A673 (cell line): ENCODE data around the gene EXPH5. TPM values are rescaled to one million over a fixed set of nuclear protein-coding genes. Genes with fewer than 3 reads are reported as not detected.

Source experiments
- BruUV-seq: library from RNA; stranded (reverse); fragments of 400-500 nt; replicated peaks from 2 replicates; lab custom pipeline; 2021; lab: Mats Ljungman, UMichigan
- CTCF ChIA-PET: fragments of 300-600 bp; sonication (Branson Sonifier 250); formaldehyde crosslinking; loops from one replicate; lab custom pipeline; 2022; ENCODE audit warnings: antibody characterized with exemption; lab: Charles Lee
- POLR2A ChIA-PET: fragments of 300-600 bp; sonication (Branson Sonifier 250); formaldehyde crosslinking; loops from one replicate; lab custom pipeline; 2022; ENCODE audit warnings: antibody characterized with exemption; ENCODE audit not compliant: low non-redundant PET; lab: Charles Lee
- DNase-seq: peaks from one replicate; pipeline ENCODE4 v3.0.0-alpha.2; 2015; ENCODE audit warnings: low spot score
- H3K27ac ChIP-seq: fragments of 200-600 bp; sonication (generic); 2 replicates; pipeline ENCODE4 v1.5.1; 2016; ENCODE audit warnings: mixed run types, low read depth, mild to moderate bottlenecking, mixed read lengths, antibody characterized with exemption, low read length; ENCODE audit not compliant: poor library complexity, severe bottlenecking
- H3K27me3 ChIP-seq: fragments of 200-600 bp; sonication (generic); replicated peaks from 2 replicates; pipeline ENCODE4 v1.6.1; 2017; ENCODE audit warnings: mixed run types, low read depth, mild to moderate bottlenecking, mixed read lengths, antibody characterized with exemption, low read length; ENCODE audit not compliant: insufficient read depth, poor library complexity
- H3K36me3 ChIP-seq: fragments of 200-600 bp; sonication (generic); 2 replicates; pipeline ENCODE4 v1.6.1; 2016; ENCODE audit warnings: mixed run types, mild to moderate bottlenecking, mixed read lengths, antibody characterized with exemption, low read length; ENCODE audit not compliant: insufficient read depth, poor library complexity, severe bottlenecking
- H3K4me1 ChIP-seq: fragments of 200-600 bp; sonication (generic); 2 replicates; pipeline ENCODE4 v1.6.1; 2017; ENCODE audit warnings: mixed run types, mild to moderate bottlenecking, mixed read lengths, antibody characterized with exemption, low read length; ENCODE audit not compliant: insufficient read depth, poor library complexity, severe bottlenecking
- H3K4me3 ChIP-seq: fragments of 200-600 bp; sonication (generic); 2 replicates; pipeline ENCODE4 v1.5.1; 2016; ENCODE audit warnings: low read depth, mixed run types, mild to moderate bottlenecking, mixed read lengths, low read length; ENCODE audit not compliant: poor library complexity, severe bottlenecking
- H3K9me3 ChIP-seq: fragments of 200-600 bp; sonication (generic); 2 replicates; pipeline ENCODE4 v1.6.1; 2016; ENCODE audit warnings: mixed run types, low read depth, mild to moderate bottlenecking, mixed read lengths, antibody characterized with exemption, low read length; ENCODE audit not compliant: poor library complexity, severe bottlenecking
- EZH2 ChIP-seq: fragments of 200-600 bp; sonication (generic); IDR thresholded peaks from 2 replicates; pipeline ENCODE4 v1.6.1; 2017; ENCODE audit warnings: borderline replicate concordance, low read depth, mild to moderate bottlenecking, mixed read lengths, antibody characterized with exemption, low read length; ENCODE audit not compliant: poor library complexity, severe bottlenecking
- intact Hi-C: fragments of 100-400 bp; cut with micrococcal nuclease; formaldehyde crosslinking; loops from one replicate; pipeline ENCODE4 v1.10.0; 2022; ENCODE audit not compliant: unreplicated experiment
- total RNA-seq: library from RNA; stranded (reverse); gene quantifications from 2 replicates; pipeline ENCODE4 v1.2.3, GENCODE V29; 2021
- TF ChIP-seq, protein P1 (sequence below): fragments of 300-800, 200-600 bp; sonication (generic); conservative IDR thresholded peaks from 2 replicates; pipeline ENCODE4 v1.5.1; 2017; ENCODE audit warnings: low read depth, mild to moderate bottlenecking, antibody characterized with exemption, low read length, moderate library complexity, mixed read lengths

The EXPH5 gene
- total RNA-seq, 1 experiment from 2014 or later, result 0.26 TPM

DNA sequence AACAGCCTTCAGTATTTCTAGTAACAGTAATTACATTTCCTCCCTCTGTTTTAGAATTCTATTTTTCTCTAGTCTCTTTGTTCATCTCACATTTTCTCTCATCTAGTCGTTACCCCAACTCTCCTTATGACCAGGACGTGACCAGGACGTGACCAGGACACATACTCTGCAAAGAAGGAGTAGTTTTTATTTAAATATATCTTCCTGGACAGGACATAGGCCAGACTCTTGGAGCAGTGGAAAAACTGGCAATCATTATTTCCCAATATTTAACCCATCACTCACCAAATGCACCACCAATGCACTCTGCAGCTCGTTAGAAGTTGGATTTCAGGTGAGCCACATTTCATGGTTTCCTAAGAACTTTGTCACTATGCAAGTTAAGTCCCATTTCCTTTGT is 55.1 kb downstream of the EXPH5 start:
- ChIA-PET POLR2A (interaction anchor here (0.6 kb wide), 1 partner anchor 12 kb away, joined by 3 read pairs; no protein-coding TSS in a partner anchor), CTCF (interaction anchor here (0.6 kb wide), 1 partner anchor 316 kb away, joined by 5 read pairs; the partner anchor contains the start of gene NPAT)
- no peak for DNase-seq
- Histone ChIP-seq H3K4me3 (no peak overlapping the region), H3K36me3 (no peaks in the 10 kb centered on the region), H3K27ac (no peak overlapping the region), H3K9me3 (no peaks in the 10 kb centered on the region), H3K4me1 (no peaks in the 10 kb centered on the region), H3K27me3 (no peaks in the 10 kb centered on the region)
- no TSS peak for BruUV-seq
- intact Hi-C loops, result no loop called here
- no peak for TF ChIP-seq EZH2
- TF ChIP-seq, protein P1, sequence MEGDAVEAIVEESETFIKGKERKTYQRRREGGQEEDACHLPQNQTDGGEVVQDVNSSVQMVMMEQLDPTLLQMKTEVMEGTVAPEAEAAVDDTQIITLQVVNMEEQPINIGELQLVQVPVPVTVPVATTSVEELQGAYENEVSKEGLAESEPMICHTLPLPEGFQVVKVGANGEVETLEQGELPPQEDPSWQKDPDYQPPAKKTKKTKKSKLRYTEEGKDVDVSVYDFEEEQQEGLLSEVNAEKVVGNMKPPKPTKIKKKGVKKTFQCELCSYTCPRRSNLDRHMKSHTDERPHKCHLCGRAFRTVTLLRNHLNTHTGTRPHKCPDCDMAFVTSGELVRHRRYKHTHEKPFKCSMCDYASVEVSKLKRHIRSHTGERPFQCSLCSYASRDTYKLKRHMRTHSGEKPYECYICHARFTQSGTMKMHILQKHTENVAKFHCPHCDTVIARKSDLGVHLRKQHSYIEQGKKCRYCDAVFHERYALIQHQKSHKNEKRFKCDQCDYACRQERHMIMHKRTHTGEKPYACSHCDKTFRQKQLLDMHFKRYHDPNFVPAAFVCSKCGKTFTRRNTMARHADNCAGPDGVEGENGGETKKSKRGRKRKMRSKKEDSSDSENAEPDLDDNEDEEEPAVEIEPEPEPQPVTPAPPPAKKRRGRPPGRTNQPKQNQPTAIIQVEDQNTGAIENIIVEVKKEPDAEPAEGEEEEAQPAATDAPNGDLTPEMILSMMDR, result no peak

DNA sequence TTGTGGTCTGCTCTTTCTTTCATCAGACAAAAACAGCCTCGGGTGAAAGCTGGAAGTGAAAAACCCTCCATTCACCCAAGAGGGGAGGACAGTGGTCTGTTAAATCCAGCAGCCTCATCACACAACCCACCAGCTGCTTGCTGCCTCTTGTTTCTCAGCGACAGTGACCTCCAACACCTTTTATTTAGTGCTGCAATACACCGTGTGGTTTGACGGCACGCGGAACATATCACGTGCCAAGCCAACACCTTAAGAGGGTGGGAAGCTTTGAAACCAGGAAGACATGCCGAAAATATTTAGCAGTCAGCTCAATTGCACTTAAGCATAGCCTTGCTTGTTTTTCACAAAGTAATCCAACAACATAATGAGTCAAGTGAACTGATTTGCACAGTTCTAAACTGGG is 55.5 kb downstream of the EXPH5 start:
- Histone ChIP-seq H3K36me3 (no peaks in the 10 kb centered on the region), H3K4me1 (no peaks in the 10 kb centered on the region), H3K27ac (no peak overlapping the region), H3K9me3 (no peaks in the 10 kb centered on the region), H3K4me3 (no peak overlapping the region), H3K27me3 (no peaks in the 10 kb centered on the region)
- ChIA-PET CTCF (interaction anchor here (0.6 kb wide), 1 partner anchor 316 kb away, joined by 5 read pairs; the partner anchor contains the start of gene NPAT), POLR2A (interaction anchor here (0.6 kb wide), 1 partner anchor 12 kb away, joined by 3 read pairs; no protein-coding TSS in a partner anchor)
- no TSS peak for BruUV-seq
- intact Hi-C loops, result no loop called here
- no peak for DNase-seq
- no peak for TF ChIP-seq EZH2
- TF ChIP-seq, protein P1, result no peak

DNA sequence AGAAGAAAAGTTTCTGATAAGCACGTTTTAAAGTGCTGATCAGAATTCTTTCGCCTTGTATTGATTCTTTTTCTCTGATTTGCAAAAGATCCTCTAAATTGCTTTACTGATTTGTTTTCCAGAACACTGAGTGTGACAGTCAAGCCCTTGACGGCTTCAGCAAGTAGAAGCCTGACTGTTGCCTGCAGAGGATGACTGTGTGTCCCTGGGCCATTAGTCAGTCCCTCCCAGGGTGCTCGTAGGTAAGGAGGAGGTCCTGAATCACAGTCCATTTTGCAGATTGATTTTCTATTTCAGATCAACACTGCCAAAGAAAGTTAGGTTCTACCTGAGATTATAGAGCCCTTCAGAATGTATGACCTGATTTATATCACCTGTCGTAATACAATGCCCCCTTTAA is 56.8 kb downstream of the EXPH5 start:
- ChIA-PET POLR2A (no interaction called here), CTCF (no interaction called here)
- H3K4me3 ChIP-seq, result no peak overlapping the region
- DNase-seq, result no peak
- no peak overlapping the region for H3K27ac ChIP-seq
- no TSS peak for BruUV-seq
- H3K9me3 ChIP-seq, result no peaks in the 10 kb centered on the region
- no peak for TF ChIP-seq EZH2
- TF ChIP-seq, protein P1, result no peak
- H3K4me1 ChIP-seq, result no peaks in the 10 kb centered on the region
- intact Hi-C loops, result no loop called here
- H3K27me3 ChIP-seq, result no peaks in the 10 kb centered on the region
- H3K36me3 ChIP-seq, result no peaks in the 10 kb centered on the region
